ENCODE data around the gene CEP131.

- TF ChIP-seq CTCF (IDR thresholded peaks at IDR 0.05) (no peak), POLR2A (IDR thresholded peaks at IDR 0.05) (no peak)
Observed at GRCh38 chr17:81191646-81192045, 31.1 kb downstream of the CEP131 start.

Data from vagina (tissue), 2 donors.